ENCODE results near the gene VPS45. TPM values are rescaled to one million over a fixed set of nuclear protein-coding genes. Genes with fewer than 3 reads are reported as not detected.

Gene VPS45
- total RNA-seq, 1 experiment from 2014 or later: 51.3 TPM

GRCh38 chr1:150089846-150090520, 22.4 kb downstream of the VPS45 start:
- CTCF ChIA-PET: no interaction called here
- Histone ChIP-seq H3K4me3 (ENCODE audit: low read depth, low read length, poor library complexity, severe bottlenecking) (no peak overlapping the region), H3K27me3 (replicated peaks; ENCODE audit: insufficient read depth, low read depth, low read length, poor library complexity) (no peaks in the 10 kb centered on the region), H3K4me1 (ENCODE audit: insufficient read depth, low read length, poor library complexity, severe bottlenecking) (peaks cover 24% of the 10 kb centered on the region), H3K27ac (ENCODE audit: low read depth, low read length, poor library complexity, severe bottlenecking) (no peak overlapping the region), H3K36me3 (ENCODE audit: insufficient read depth, low read length, poor library complexity, severe bottlenecking) (peaks cover 13% of the 10 kb centered on the region), H3K9me3 (ENCODE audit: low read depth, low read length, poor library complexity, severe bottlenecking) (no peaks in the 10 kb centered on the region)
- BruUV-seq (replicated peaks): no TSS peak
- POLR2A ChIA-PET (ENCODE audit: low non-redundant PET): no interaction called here
- intact Hi-C loops (cut with micrococcal nuclease; ENCODE audit: unreplicated experiment): no loop called here
- DNase-seq (ENCODE audit: low spot score): no peak
- TF ChIP-seq CTCF (conservative IDR thresholded peaks at IDR 0.05; ENCODE audit: low read depth, low read length) (no peak), EZH2 (IDR thresholded peaks at IDR 0.05; ENCODE audit: borderline replicate concordance, low read depth, low read length, poor library complexity, severe bottlenecking) (no peak)

DNA sequence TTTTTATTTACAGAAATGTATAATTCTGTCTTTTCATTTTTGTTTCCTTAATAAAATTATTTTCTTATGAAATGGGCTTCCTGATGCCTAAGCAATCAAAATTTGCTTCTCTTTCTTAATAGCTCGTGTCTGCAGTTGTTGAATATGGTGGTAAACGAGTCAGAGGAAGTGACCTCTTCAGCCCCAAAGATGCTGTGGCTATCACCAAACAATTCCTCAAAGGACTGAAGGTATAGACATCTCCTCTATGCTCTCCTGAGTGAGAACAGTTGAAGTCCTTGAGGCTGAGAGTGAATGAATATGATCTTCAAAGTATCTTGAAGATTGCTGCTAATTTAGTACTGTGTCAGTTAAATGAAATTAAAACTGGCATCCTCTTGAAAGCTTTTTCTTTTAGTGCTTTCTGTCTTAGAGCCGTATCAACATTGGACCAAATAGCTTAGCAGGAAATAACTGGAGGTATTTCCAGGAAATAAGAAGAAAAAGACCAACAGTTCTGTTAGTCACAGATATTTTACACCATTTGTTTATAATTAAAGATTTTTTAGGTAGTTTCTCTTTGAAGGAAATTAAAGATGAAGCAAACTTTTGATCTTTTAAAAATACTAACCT, 24.7 kb downstream of the VPS45 start:
- no TSS peak for BruUV-seq (replicated peaks)
- Histone ChIP-seq H3K4me1 (ENCODE audit: insufficient read depth, low read length, poor library complexity, severe bottlenecking) (peaks cover 22% of the 10 kb centered on the region), H3K36me3 (ENCODE audit: insufficient read depth, low read length, poor library complexity, severe bottlenecking) (peaks cover 3% of the 10 kb centered on the region), H3K27ac (ENCODE audit: low read depth, low read length, poor library complexity, severe bottlenecking) (no peak overlapping the region), H3K27me3 (replicated peaks; ENCODE audit: insufficient read depth, low read depth, low read length, poor library complexity) (no peaks in the 10 kb centered on the region), H3K9me3 (ENCODE audit: low read depth, low read length, poor library complexity, severe bottlenecking) (no peaks in the 10 kb centered on the region), H3K4me3 (ENCODE audit: low read depth, low read length, poor library complexity, severe bottlenecking) (no peak overlapping the region)
- intact Hi-C loops (cut with micrococcal nuclease; ENCODE audit: unreplicated experiment): no loop called here
- no peak for TF ChIP-seq CTCF (conservative IDR thresholded peaks at IDR 0.05; ENCODE audit: low read depth, low read length)
- TF ChIP-seq EZH2 (IDR thresholded peaks at IDR 0.05; ENCODE audit: borderline replicate concordance, low read depth, low read length, poor library complexity, severe bottlenecking): no peak
- CTCF ChIA-PET: no interaction called here
- DNase-seq (ENCODE audit: low spot score): no peak
- POLR2A ChIA-PET (ENCODE audit: low non-redundant PET): no interaction called here

DNA sequence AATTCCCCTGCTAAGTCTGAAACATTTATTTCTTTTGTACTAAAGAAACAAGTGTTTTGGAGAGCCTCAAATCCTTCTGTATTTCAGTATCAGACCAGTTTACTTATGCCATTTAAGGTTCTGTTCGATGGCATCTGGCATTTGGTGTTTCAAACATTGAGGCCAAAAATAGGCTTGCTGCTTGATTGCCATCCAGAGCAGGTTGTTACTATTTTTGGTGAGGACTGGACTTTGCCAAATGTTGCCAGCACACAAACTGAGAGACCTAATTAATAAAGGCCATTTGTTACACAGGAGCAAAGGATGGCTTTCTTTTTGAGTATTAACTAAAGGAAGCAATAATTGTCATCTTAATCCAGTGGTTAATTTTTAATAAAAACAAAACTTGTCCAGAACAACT, 26.2 kb downstream of the VPS45 start:
- TF ChIP-seq CTCF (conservative IDR thresholded peaks at IDR 0.05; ENCODE audit: low read depth, low read length): no peak
- no peak for TF ChIP-seq EZH2 (IDR thresholded peaks at IDR 0.05; ENCODE audit: borderline replicate concordance, low read depth, low read length, poor library complexity, severe bottlenecking)
- CTCF ChIA-PET: no interaction called here
- no TSS peak for BruUV-seq (replicated peaks)
- Histone ChIP-seq H3K4me3 (ENCODE audit: low read depth, low read length, poor library complexity, severe bottlenecking) (no peak overlapping the region), H3K27me3 (replicated peaks; ENCODE audit: insufficient read depth, low read depth, low read length, poor library complexity) (no peaks in the 10 kb centered on the region), H3K36me3 (ENCODE audit: insufficient read depth, low read length, poor library complexity, severe bottlenecking) (peaks cover 13% of the 10 kb centered on the region), H3K27ac (ENCODE audit: low read depth, low read length, poor library complexity, severe bottlenecking) (no peak overlapping the region), H3K4me1 (ENCODE audit: insufficient read depth, low read length, poor library complexity, severe bottlenecking) (peaks cover 22% of the 10 kb centered on the region), H3K9me3 (ENCODE audit: low read depth, low read length, poor library complexity, severe bottlenecking) (no peaks in the 10 kb centered on the region)
- POLR2A ChIA-PET (ENCODE audit: low non-redundant PET): no interaction called here
- DNase-seq (ENCODE audit: low spot score): no peak
- intact Hi-C loops (cut with micrococcal nuclease; ENCODE audit: unreplicated experiment): no loop called here
